Measurements from ENCODE around the gene CRNKL1.

The CRNKL1 gene

GRCh38 chr20:19992996-19993908 is 59.0 kb downstream of the CRNKL1 start:
- H3K4me3 ChIP-seq (ENCODE audit: low read length) = no peak overlapping the region
- TF ChIP-seq ZNF274 (IDR thresholded peaks at IDR 0.05; ENCODE audit: low read depth, low read length) = no peak

GRCh38 chr20:19991854-19992253 is 60.4 kb downstream of the CRNKL1 start:
- no peak overlapping the region for H3K4me3 ChIP-seq (ENCODE audit: low read length)
- TF ChIP-seq ZNF274 (IDR thresholded peaks at IDR 0.05; ENCODE audit: low read depth, low read length) = no peak

- no peak for TF ChIP-seq ZNF274 (IDR thresholded peaks at IDR 0.05; ENCODE audit: low read depth, low read length)
- no peak overlapping the region for H3K4me3 ChIP-seq (ENCODE audit: low read length)
These were observed 61.0 kb downstream of the CRNKL1 start for GRCh38 chr20:19991308-19991707.

GRCh38 chr20:19990850-19991249 is 61.4 kb downstream of the CRNKL1 start:
- TF ChIP-seq ZNF274 (IDR thresholded peaks at IDR 0.05; ENCODE audit: low read depth, low read length) = no peak
- no peak overlapping the region for H3K4me3 ChIP-seq (ENCODE audit: low read length)

GRCh38 chr20:19987046-19987445 is 65.2 kb downstream of the CRNKL1 start:
- H3K4me3 ChIP-seq (ENCODE audit: low read length) = no peak overlapping the region
- no peak for TF ChIP-seq ZNF274 (IDR thresholded peaks at IDR 0.05; ENCODE audit: low read depth, low read length)

GRCh38 chr20:19986419-19986818 is 65.8 kb downstream of the CRNKL1 start:
- no peak overlapping the region for H3K4me3 ChIP-seq (ENCODE audit: low read length)
- no peak for TF ChIP-seq ZNF274 (IDR thresholded peaks at IDR 0.05; ENCODE audit: low read depth, low read length)

Data from GM08714 (cell line).